ENCODE results near the gene AVP. TPM values are rescaled to one million over a fixed set of nuclear protein-coding genes. Genes with fewer than 3 reads are reported as not detected.
A peak's percentile ranks its signal among the peaks of the same experiment; 100 is the strongest.
"Not testable (repeated sequence)": the region's sequence is repeated elsewhere in the genome, so short reads cannot be mapped to it uniquely, and the experiment has no call there.

The AVP gene
- total RNA-seq, 2 donors from 2014 or later, result not detected

DNA sequence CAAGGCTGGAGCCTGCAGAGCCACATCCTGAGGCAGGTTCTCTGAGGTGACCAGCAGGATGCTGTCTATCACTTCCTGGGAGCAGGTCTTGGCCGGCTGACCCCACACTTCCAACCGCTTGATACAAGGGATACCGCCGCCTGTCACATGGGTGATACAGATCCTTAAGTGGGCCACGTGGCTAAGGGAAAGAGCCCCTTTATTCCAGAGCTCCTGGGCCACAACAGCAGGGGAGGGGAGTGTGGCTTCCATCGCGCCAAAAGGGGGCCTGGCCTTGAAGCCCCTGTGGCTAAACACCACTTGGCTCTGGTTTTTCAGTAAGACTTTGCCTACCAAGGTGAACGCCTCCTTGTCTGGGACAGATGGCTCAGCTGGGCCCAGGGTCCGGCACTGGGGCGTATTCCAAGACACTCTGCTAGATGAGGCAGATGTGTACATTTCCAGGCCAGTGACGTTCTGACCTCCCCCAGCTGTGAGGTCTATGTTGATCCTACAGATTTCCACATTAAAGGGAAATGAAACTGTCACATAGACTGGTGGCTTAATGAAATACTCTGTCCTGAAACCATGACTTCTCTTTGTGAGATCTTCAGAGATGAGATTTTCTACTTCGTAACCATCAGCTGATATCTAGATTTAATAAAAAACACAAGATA lies 37.6 kb upstream of the AVP start:
- DNase-seq (ENCODE audit: low spot score), result no peak
- TF ChIP-seq, protein P1, sequence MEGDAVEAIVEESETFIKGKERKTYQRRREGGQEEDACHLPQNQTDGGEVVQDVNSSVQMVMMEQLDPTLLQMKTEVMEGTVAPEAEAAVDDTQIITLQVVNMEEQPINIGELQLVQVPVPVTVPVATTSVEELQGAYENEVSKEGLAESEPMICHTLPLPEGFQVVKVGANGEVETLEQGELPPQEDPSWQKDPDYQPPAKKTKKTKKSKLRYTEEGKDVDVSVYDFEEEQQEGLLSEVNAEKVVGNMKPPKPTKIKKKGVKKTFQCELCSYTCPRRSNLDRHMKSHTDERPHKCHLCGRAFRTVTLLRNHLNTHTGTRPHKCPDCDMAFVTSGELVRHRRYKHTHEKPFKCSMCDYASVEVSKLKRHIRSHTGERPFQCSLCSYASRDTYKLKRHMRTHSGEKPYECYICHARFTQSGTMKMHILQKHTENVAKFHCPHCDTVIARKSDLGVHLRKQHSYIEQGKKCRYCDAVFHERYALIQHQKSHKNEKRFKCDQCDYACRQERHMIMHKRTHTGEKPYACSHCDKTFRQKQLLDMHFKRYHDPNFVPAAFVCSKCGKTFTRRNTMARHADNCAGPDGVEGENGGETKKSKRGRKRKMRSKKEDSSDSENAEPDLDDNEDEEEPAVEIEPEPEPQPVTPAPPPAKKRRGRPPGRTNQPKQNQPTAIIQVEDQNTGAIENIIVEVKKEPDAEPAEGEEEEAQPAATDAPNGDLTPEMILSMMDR (IDR thresholded peaks at IDR 0.05), result no peak

DNA sequence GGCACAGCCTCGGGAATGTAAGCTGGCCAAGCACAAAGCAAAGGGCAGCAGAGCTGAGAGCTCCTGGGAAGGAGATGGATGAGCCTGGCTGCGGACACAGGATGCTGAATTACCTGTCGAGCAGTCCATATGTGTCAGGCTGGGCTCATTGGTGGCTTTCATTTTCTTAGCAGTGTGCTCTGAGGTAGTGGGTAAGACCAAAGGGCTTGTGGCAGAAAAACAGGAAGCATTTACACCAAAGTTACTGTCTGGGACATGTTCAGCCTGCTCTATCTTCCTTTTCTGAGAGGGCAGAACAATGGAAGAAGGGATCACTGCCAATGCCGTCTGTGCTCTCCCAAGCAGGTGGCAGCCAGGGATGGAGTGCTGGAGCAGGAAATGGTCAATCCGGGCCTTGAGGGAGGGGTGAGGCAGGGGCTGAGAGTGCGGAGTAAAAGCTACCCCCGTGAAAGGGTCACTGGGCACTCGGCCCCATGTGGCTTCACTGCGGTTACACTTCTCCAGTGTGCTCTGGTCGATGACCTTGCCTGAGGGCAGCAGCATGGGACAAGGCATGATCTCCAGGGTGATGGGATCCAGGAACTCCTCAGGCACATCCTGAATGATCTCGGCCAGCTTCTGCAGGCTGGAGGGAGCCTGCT lies 36.9 kb upstream of the AVP start:
- Histone ChIP-seq H3K9me3 (no peaks in the 10 kb centered on the region), H3K4me1 (ENCODE audit: control insufficient read depth in 1 of 2, low read depth in 2 of 2) (no peaks in the 10 kb centered on the region), H3K36me3 (peaks cover 18% of the 10 kb centered on the region), H3K4me3 (no peak overlapping the region), H3K27ac (no peak overlapping the region), H3K27me3 (replicated peaks; ENCODE audit: insufficient read depth) (no peaks in the 10 kb centered on the region)
- TF ChIP-seq, protein P1 (IDR thresholded peaks at IDR 0.05), result no peak
- DNase-seq (ENCODE audit: low spot score) (no peak), ATAC-seq (ENCODE audit: insufficient number of reproducible peaks, low FRiP score, low read depth) (no peak)

More for the DNA sequence above, 37.6 kb upstream of the AVP start:
- H3K27ac ChIP-seq, result no peak overlapping the region
- no peaks in the 10 kb centered on the region for H3K27me3 ChIP-seq (replicated peaks; ENCODE audit: insufficient read depth)
- no peak overlapping the region for H3K4me3 ChIP-seq
- H3K9me3 ChIP-seq, result no peaks in the 10 kb centered on the region
- no peak for ATAC-seq (ENCODE audit: insufficient number of reproducible peaks, low FRiP score, low read depth)
- H3K4me1 ChIP-seq (ENCODE audit: control insufficient read depth in 1 of 2, low read depth in 2 of 2), result no peaks in the 10 kb centered on the region
- peaks cover 18% of the 10 kb centered on the region for H3K36me3 ChIP-seq

DNA sequence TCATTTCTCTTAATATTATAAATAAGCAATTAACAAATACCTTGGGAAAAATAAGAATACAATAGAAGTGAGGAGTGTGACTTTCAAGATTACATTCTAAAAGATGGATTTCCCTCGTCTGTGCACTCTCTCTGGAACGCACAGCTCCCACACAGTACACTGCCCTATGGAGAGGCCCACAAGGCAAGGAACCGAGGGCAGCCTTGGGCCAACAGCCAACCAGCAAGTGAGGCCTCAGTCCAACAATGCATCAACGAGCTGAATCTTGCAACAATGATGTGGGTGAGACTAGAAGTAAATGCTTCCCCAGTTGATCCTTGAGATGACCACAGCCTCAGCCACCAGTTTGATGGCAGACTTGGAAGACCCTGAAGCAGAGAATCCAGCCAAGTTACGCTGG lies 34.5 kb upstream of the AVP start:
- Histone ChIP-seq H3K9me3 (no peaks in the 10 kb centered on the region), H3K4me1 (ENCODE audit: control insufficient read depth in 1 of 2, low read depth in 2 of 2) (no peaks in the 10 kb centered on the region), H3K27ac (no peak overlapping the region), H3K36me3 (peaks cover 19% of the 10 kb centered on the region), H3K27me3 (replicated peaks; ENCODE audit: insufficient read depth) (no peaks in the 10 kb centered on the region), H3K4me3 (no peak overlapping the region)
- ATAC-seq (ENCODE audit: insufficient number of reproducible peaks, low FRiP score, low read depth) (no peak), DNase-seq (ENCODE audit: low spot score) (no peak)
- TF ChIP-seq, protein P1 (IDR thresholded peaks at IDR 0.05), result no peak

DNA sequence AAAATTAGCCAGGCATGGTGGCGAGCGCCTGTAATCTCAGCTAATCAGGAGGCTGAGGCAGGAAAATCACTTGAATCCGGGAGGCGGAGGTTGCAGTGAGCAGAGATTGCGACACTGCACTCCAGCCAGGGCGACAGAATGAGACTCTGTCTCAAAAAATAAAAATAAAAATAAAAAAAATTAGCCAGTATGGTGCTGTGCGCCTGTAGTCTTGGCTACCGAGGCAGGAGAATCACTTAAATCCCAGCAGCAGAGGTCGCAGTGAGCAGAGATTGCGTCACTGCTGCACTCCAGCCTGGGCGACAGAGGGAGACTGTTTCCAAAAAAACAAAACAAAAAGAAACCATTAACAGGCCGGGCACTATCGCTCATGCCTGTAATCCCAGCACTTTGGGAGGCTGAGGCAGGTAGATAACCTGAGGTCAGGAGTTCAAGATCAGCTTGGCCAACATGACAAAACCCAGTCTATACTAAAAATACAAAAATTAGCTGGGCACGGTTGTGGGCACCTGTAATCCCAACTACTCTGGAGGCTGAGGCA lies 33.4 kb upstream of the AVP start:
- peak overlapping the region; percentile 6 to 37 for H3K27ac ChIP-seq

DNA sequence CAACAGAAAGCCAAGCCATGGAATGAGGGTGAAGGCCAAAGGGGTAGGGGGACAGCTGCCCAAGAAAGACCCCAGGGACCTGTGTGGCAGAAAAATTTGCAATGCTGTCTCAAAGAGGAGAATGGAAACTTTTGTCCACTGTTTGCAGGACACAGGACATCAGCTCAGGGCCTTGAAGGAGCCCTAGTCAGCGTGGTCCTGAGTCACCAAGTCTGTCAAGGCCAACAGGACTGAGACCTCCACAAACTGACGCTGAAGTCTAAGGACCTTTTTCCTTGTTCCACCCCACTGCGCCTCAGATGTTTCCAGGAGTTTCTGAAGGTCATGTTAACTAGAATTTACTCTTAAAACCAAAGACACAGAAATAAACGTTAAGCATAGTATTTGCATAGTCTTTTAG lies 31.8 kb upstream of the AVP start:
- Histone ChIP-seq H3K4me3 (no peak overlapping the region), H3K27ac (no peak overlapping the region), H3K9me3 (no peaks in the 10 kb centered on the region), H3K27me3 (replicated peaks; ENCODE audit: insufficient read depth) (no peaks in the 10 kb centered on the region), H3K36me3 (peaks cover 15% of the 10 kb centered on the region), H3K4me1 (ENCODE audit: control insufficient read depth in 1 of 2, low read depth in 2 of 2) (no peaks in the 10 kb centered on the region)
- ATAC-seq (ENCODE audit: insufficient number of reproducible peaks, low FRiP score, low read depth), result no peak
- no peak for DNase-seq (ENCODE audit: low spot score)
- TF ChIP-seq, protein P1 (IDR thresholded peaks at IDR 0.05), result no peak

More for the DNA sequence above, 33.4 kb upstream of the AVP start:
- DNase-seq (ENCODE audit: low spot score); H3K4me1 ChIP-seq (ENCODE audit: control insufficient read depth in 1 of 2, low read depth in 2 of 2); H3K27me3 ChIP-seq (replicated peaks; ENCODE audit: insufficient read depth); H3K9me3 ChIP-seq: not testable (repeated sequence)
- peak overlapping the region; percentile 33 for H3K4me3 ChIP-seq
- TF ChIP-seq, protein P1 (IDR thresholded peaks at IDR 0.05), result peak; percentile 51
- peak; percentile 70 for ATAC-seq (ENCODE audit: insufficient number of reproducible peaks, low FRiP score, low read depth)
- H3K36me3 ChIP-seq, result peaks cover 25% of the 10 kb centered on the region
